ENCODE results near the gene SH2D3C.

Gene SH2D3C

DNA sequence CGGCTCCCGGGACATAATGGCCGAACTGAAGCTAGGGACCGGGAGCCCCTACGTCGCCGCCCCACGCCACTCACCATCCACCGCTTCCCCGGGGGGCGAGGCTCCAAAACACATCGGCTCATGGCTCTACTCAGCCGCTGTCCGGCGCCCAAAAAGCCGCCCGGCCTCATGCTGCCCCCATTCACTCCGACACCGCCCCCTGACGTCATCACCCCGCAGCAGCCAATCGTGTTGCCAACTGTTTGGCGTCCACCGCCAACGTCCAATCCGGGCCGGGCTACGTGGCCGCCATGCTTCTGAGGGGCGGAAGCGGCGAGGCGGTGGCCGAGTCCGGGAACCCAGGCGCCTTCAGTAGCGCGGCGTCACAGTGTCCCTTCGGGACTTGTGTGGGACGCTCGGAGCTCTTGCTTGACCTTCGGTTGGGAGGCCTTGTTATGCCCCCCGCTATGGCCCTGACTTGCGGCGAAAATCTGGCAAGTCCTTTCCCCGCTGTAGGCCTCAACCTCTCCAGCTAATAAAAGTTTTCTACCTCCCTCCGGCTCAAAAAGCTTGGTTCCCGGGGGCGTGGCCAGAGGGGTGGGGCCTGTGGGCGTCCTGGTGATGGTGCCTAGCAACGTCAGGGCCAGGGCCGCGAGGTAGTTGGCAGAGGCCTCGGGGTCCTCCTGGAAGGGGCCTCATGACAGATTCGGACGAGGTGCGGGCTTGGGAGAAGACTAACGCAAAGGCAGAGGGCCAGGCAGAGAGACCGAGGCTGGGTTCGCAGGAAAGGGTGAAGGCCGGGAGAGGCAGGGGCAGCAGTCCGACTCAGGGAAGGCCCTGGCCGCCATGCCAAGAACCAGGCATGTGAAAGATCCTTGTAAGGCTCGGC lies 62.8 kb downstream of the SH2D3C start, which contains the start of the genes PTRH1 and TTC16:
TSS of gene PTRH1 (minus strand) at position 194 of the 868 bp plus-strand sequence. CDS start at position 170, 24 bp downstream.
TSS of gene TTC16 (plus strand) at position 610 of the 868 bp plus-strand sequence. CDS start at position 677, 67 bp downstream.
- ATAC-seq (peak; percentile 94), DNase-seq (peak; percentile 96)
- H3K9me3 Mint-ChIP-seq: no peaks in the 10 kb centered on the region
- H3K27ac Mint-ChIP-seq: peak within 1 kb of the TSS; percentile 97 to 99
- peak within 1 kb of the TSS; percentile 98 to 99 for H3K4me3 Mint-ChIP-seq
- H3K4me1 Mint-ChIP-seq: peaks cover 65% of the 10 kb centered on the region
- no peaks in the 10 kb centered on the region for H3K27me3 Mint-ChIP-seq

DNA sequence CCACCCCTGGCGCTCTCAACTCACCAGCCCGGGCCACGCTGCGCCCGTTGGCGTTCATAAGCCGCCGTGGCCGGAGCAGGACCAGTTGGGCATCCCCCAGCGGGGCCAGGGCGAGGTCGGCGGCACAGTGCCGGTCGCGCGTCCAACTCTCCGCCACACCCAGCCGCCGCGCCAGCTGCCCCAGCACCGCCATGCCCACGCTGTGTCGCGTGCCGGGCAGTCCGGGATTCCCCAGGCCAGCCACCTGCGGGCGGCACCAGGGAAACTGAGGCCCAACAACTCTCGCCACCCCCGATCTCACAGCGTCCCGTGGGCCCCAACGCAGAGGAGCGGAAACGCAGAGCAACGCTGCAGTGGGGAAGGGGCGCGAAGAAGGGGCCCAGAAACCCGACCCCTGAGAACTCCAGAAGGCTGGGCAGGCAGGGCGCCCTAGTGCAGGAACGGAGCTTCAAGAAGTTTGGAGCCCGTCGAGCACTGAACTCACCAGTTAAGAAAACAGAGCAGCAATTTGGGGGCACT lies 63.5 kb downstream of the SH2D3C start:
- ATAC-seq (peak; percentile 23), DNase-seq (peak in 1 of 2 donors; percentile 21)
- Mint-ChIP-seq H3K4me1 (peaks cover 64% of the 10 kb centered on the region), H3K4me3 (peak overlapping the region; percentile 98 to 99), H3K27ac (peak overlapping the region; percentile 97 to 99), H3K9me3 (no peaks in the 10 kb centered on the region), H3K27me3 (no peaks in the 10 kb centered on the region)

DNA sequence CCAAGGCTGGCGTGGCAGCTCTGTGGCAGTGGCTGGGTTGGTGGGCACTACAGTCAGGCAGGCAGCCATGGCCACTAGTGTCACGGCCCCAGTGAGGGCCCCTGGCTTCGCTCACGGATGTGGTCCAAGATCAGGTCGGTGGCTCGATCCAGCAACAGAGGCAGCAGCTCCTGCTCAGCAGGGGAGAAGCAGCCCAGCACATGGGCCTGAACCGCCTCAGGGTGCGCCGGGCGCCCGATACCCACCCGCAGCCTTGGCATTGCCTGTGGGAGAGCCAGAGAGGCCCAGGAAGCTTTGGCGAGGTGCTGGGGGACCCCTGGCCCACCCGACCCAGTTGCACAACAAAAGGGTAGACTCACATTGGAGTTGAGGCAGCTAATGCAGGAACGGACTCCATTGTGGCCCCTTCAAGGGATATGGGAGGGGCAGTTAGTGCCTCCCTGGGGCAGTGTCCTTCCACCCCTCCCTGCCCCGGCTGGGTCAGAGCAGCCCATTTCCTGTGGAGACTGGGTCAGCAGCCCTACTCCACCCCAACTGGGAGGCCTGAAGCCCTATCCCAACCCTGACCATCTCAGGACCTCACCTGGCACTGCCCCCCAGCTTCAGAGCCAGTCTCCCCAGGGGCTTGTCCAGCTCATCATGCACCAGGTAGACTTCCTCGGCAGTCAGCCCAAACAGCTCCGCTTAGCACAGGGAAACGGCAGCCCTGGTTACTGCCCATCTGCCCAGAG lies 64.3 kb downstream of the SH2D3C start:
- H3K4me3 Mint-ChIP-seq: peak overlapping the region; percentile 73 to 98

DNA sequence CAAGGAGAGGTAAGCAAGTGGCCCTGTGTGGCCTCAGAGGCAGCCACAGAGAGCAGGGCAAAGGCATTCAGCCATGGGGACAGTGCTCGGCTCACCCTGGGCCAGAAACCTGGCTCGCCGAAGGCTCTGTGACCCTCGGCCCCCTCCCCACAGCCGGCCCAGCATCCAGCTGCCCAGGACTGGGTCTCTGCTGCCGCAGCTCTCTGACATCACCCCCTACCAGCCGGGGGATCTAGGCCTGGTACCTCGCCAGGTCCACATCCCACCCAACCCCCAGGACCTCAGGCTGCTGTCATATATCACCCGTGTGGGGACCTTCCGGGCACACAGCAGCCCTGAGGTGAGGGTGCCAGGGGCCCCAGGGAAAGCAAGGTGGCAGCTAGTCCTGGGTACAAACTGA lies 65.6 kb downstream of the SH2D3C start:
- no peak overlapping the region for H3K4me3 Mint-ChIP-seq
- H3K9me3 Mint-ChIP-seq: peaks cover 3 to 10% of the 10 kb centered on the region in 2 donors
- H3K27me3 Mint-ChIP-seq: no peaks in the 10 kb centered on the region
- no peak overlapping the region for H3K27ac Mint-ChIP-seq
- DNase-seq (no peak), ATAC-seq (no peak)
- peaks cover 57% of the 10 kb centered on the region for H3K4me1 Mint-ChIP-seq

More for the DNA sequence above, 64.3 kb downstream of the SH2D3C start:
- Mint-ChIP-seq H3K27me3 (no peaks in the 10 kb centered on the region), H3K9me3 (peaks cover 0 to under 1% of the 10 kb centered on the region in 2 donors), H3K4me1 (peaks cover 56% of the 10 kb centered on the region), H3K27ac (no peak overlapping the region)
- DNase-seq (no peak), ATAC-seq (no peak)

DNA sequence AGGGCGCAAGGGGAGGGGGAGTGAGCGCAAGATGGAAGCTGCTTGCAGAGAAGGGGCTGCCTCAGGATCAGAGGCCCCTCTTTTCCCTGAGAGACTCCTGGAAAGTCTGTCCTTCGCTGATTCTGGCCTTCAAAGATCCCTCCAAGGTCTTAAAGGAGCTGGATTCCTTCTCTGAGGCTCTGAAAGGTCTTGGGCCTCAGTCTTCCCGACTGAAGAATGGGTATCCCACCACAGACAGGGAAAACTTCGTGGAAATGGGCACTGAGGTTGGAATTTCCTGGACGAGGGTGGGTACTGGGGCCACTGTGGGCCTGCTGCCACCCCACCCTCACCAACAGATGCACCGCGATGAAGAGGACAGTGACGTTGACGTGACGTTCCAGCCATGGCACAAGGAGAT lies 66.1 kb downstream of the SH2D3C start:
- no peak for DNase-seq
- Mint-ChIP-seq H3K4me3 (no peak overlapping the region), H3K4me1 (peaks cover 62% of the 10 kb centered on the region), H3K27me3 (no peaks in the 10 kb centered on the region), H3K9me3 (peaks cover 3 to 10% of the 10 kb centered on the region in 2 donors), H3K27ac (no peak overlapping the region)
- ATAC-seq: no peak

DNA sequence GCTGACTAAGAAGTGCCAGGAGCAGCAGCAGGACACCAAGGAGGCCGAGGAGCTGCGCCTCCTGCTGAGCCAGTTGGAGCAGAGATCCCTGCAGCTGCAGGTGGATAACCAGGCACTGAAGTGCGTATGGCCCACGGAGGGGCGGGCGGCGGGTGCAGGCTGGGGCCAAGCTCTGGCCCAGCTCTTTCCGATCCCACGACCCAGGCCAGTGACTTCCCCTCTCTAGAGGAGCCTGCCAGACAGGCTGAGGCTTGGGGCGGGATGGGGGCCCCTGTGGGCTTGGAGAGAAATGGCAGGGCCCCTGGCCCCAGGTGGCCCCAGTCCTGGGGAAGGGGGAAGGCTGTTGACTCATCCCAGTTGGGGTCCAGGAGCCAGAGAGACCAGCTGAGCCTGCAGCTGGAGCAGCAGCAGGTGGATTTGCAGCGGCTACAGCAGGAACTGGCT lies 66.6 kb downstream of the SH2D3C start:
- Mint-ChIP-seq H3K4me1 (peaks cover 67% of the 10 kb centered on the region), H3K27ac (peak overlapping the region in 1 of 2 donors; percentile 27), H3K9me3 (peaks cover 3 to 10% of the 10 kb centered on the region in 2 donors), H3K4me3 (no peak overlapping the region), H3K27me3 (no peaks in the 10 kb centered on the region)
- no peak for DNase-seq
- no peak for ATAC-seq

DNA sequence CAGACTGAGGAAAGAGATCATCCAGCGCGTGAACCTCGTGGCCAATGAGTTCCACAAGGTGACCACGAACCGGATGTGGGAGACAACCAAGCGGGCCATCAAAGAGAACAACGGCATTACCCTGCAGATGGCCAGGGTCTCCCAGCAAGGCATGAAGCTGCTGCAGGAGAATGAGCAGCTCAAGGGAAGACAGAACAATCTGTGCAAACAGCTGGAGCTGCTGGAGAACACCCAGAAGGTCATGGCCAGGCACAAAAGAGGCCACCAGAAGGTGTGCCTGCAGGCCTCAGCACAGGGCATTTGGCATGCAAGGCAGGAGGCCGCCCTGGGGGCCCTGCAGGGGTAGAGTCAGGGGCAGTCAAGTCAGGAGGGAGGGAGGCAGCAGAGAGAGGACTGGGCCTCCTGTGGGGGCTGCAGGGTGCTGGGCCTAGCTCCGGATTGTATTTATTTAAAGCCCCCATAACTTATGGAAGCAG lies 67.2 kb downstream of the SH2D3C start:
- peaks cover 67% of the 10 kb centered on the region for H3K4me1 Mint-ChIP-seq
- DNase-seq (no peak), ATAC-seq (no peak)
- H3K4me3 Mint-ChIP-seq: peak overlapping the region in 1 of 2 donors; percentile 6
- peak overlapping the region in 1 of 2 donors; percentile 60 for H3K27ac Mint-ChIP-seq
- peaks cover 3 to 10% of the 10 kb centered on the region in 2 donors for H3K9me3 Mint-ChIP-seq
- H3K27me3 Mint-ChIP-seq: no peaks in the 10 kb centered on the region

DNA sequence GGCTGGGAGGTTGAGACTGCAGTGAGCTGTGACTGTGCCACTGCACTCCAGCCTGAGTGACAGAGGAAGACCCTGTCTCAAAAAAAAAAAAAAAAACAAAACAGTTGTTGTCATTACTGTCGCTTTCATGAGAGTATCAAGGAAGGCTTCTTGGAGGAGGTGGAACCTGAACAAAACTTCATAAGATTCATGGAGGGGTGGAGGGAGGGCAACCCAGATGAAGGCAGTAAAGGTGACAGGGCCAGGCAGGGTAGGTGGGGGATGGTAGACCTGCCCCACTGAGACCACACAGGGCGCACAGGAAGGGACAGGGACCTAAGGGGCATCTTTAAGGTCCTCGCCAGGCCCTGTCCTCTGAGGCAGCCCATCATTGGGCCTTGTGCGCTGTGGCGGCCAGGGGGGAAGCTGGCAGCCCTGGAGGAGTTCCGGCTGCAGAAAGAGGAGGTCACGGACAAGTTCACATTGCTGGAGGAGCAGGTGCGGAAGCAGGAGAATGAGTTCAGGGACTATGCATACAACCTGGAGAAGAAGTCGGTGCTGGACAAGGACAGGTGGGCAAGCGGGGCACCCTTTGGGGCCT lies 68.2 kb downstream of the SH2D3C start:
- no peak for DNase-seq
- no peak for ATAC-seq
- no peak overlapping the region for H3K4me3 Mint-ChIP-seq
- H3K27ac Mint-ChIP-seq: no peak overlapping the region
- no peaks in the 10 kb centered on the region for H3K27me3 Mint-ChIP-seq
- peaks cover 57% of the 10 kb centered on the region for H3K4me1 Mint-ChIP-seq
- H3K9me3 Mint-ChIP-seq: peaks cover 3 to 10% of the 10 kb centered on the region in 2 donors

DNA sequence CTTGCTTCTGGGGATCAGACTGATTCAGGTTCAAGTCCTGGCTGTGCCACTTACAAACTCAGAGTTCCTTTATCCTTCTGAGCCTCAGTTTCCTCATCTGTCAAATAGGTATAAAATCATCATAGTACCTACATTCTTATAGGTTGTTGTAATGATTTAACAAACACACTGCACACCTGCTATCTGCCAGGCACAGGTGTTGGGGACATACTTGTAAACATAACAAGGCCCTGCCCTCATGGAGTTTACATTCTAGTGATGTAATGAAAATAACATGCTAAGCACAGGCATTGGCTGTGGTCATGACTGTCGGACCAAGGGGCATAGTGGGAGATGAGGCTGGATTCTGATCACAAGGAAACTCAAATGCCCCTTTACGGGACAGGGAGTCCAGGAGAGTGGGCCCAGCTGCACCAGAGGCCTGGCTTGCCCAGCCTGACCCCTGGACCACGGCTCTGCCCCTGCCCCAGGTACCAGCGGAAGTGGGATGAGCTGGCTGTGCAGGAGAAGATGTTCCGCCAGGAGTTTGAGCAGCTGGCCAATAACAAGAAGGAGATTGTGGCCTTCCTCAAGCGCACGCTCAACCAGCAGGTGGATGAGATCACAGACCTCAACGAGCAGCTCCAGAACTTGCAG lies 69.4 kb downstream of the SH2D3C start:
- Mint-ChIP-seq H3K4me3 (no peak overlapping the region), H3K4me1 (peaks cover 48% of the 10 kb centered on the region), H3K27ac (no peak overlapping the region), H3K27me3 (no peaks in the 10 kb centered on the region), H3K9me3 (peaks cover 3 to 10% of the 10 kb centered on the region in 2 donors)
- DNase-seq (no peak), ATAC-seq (no peak)

DNA sequence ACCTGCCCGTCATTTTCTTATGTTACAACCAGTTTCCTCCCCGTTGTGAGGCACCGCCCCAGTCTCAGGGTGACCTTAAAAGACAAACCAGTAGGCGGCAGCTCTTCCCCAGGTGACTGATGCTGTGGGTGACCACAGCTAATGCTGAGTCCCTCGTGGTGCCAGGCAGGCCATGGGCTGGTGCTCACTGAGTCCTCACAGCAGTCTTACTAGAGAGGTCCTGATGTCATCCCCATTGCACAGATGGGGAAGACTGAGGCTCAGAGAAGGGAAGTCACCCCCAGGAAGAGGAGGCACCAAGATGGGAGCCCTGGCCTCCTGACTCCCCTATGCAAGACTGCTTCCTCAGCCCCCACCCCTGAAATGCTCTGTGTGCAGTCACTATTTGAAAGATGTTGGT lies 70.7 kb downstream of the SH2D3C start:
- Mint-ChIP-seq H3K27ac (no peak overlapping the region), H3K4me3 (no peak overlapping the region), H3K9me3 (peaks cover 3 to 10% of the 10 kb centered on the region in 2 donors), H3K27me3 (no peaks in the 10 kb centered on the region), H3K4me1 (peaks cover 47% of the 10 kb centered on the region)
- peak; percentile 77 for ATAC-seq
- peak; percentile 24 to 42 for DNase-seq

DNA sequence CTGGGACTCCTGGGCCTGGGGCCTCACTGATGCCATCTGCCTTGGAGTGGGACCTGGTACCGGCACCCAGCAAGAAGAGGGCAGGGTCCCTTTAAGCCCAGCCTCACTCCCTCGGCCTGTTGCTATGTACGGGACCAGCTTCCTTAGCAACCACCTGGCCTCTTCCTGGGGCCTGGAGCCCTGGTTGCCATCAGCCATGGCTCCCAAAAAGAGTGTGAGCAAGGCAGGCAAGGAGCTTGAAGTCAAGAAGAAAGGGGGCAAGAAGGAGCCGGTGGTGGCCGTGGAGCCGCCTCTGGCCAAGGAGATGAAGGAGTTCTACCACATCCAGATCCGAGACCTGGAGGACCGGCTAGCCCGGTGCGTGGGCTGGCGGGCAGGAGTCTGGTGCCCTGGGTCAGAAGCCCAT lies 71.6 kb downstream of the SH2D3C start, which contains the start of gene CFAP157:
TSS of gene CFAP157 (plus strand) at position 153 of the 406 bp plus-strand sequence. CDS start at position 197, 44 bp downstream.
- H3K4me3 Mint-ChIP-seq: no peak within 1 kb of the TSS
- H3K4me1 Mint-ChIP-seq: peaks cover 39% of the 10 kb centered on the region
- ATAC-seq (no peak), DNase-seq (no peak)
- no peaks in the 10 kb centered on the region for H3K27me3 Mint-ChIP-seq
- peak within 1 kb of the TSS in 1 of 2 donors; percentile 25 for H3K27ac Mint-ChIP-seq
- H3K9me3 Mint-ChIP-seq: peaks cover 3 to 10% of the 10 kb centered on the region in 2 donors

DNA sequence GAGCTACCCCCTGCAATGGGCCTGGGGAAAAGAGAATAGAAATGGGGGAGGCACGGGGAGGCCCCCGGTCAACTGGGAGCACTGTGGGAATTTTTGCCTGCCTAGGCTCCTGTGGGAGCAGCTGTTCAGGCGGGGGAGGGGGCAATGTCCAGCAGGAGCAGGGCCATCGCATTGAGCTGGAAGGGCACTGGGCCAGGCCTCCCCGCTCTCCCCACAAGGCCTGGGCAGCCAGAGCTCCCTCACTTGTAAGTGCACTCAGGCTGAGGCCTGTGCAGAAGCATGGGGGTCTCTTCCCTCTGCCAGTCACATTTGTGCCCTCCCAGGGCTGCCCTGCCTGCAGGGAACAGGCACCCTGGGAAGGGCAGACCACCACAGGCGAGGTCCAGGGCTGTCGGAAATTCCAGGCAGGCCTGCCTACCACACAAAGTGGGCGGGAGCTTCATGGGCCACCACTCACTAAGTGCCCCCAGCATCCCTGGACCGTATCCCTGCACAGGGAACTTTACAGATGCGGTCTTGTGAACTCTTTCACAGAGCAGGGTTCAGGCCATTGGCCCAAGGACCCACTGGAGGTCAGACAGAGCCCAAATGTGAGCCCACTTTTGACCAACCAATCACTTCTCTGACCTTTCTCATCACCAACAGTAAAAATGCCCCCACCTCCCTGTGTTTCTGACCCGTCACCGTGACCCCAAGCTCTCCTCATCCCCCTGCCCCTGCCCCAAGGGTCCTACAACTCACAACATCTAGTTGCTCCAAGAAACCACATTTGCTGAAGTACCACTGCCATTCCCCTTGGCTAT lies 72.7 kb downstream of the SH2D3C start:
- Mint-ChIP-seq H3K27me3 (no peaks in the 10 kb centered on the region), H3K27ac (no peak overlapping the region)

DNA sequence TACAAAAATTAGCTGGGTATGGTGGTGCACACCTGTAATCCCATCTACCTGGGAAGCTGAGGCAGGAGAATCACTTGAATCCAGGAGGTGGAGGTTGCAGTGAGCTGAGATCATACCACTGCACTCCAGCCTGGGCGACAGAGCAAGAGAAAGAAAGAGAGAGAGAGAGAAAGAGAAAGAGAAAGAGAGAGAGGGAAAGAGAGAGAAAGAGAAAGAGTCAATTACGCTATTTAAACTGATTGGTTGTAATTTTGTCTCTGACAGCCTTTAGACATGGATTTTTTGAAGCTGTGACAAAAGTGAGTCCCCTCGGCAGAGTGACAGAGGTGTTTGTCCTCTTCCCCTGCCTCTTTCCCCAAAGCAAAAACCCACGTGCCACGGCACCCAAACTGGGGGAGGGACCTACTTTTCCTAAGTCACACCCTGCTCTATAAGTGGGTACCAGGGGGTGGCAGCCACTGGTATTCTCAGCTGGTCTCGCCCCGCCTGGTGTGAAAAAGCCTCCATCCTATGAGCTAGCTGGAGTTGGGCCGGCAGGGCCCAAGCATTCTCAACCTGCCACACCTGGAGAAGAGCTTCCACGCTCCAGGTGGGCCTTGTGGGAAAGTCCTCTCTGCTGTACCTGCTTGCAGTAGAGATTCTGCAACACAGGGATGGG lies 75.0 kb downstream of the SH2D3C start:
- peak overlapping the region in 1 of 2 donors; percentile 65 for H3K27ac Mint-ChIP-seq
- ATAC-seq (no peak), DNase-seq (no peak)
- no peaks in the 10 kb centered on the region for H3K27me3 Mint-ChIP-seq
- H3K4me3 Mint-ChIP-seq: no peak overlapping the region
- H3K4me1 Mint-ChIP-seq: peaks cover 40% of the 10 kb centered on the region
- peaks cover under 1 to 2% of the 10 kb centered on the region in 2 donors for H3K9me3 Mint-ChIP-seq

More for the DNA sequence above, 72.7 kb downstream of the SH2D3C start:
- Mint-ChIP-seq H3K4me3 (no peak overlapping the region), H3K9me3 (peaks cover 3 to 10% of the 10 kb centered on the region in 2 donors), H3K4me1 (peaks cover 28% of the 10 kb centered on the region)
- ATAC-seq (no peak), DNase-seq (no peak)
